OCI-LY3 (cell line): ENCODE data around the gene ARCN1.

Experiments used
- CTCF ChIP-seq: fragments of 200-600, 300-600 bp; sonication (generic); IDR thresholded peaks from 2 replicates; pipeline ENCODE4 v1.5.1; 2014; ENCODE audit warnings: antibody characterized with exemption, low read length, low read depth
- EZH2phosphoT487 ChIP-seq: fragments of 200-600 bp; shearing (Covaris generic); IDR thresholded peaks from 2 replicates; pipeline ENCODE4 v1.6.1; 2018; ENCODE audit warnings: antibody characterized with exemption, mixed run types, low read depth

GRCh38 chr11:118636569-118637290, 64.5 kb downstream of the ARCN1 start:
- TF ChIP-seq CTCF, result no peak
- no peak for TF ChIP-seq EZH2phosphoT487
